GM21717 (cell line): ENCODE data around the gene OXA1L.
"Not testable (repeated sequence)": the region's sequence is repeated elsewhere in the genome, so short reads cannot be mapped to it uniquely, and the experiment has no call there.

Experiments used
- ATAC-seq: cut with Tn5 transposase; IDR thresholded peaks from one replicate; pipeline ENCODE4 v1.9.1; 2021; ENCODE audit warnings: mild to moderate bottlenecking, moderate library complexity; ENCODE audit not compliant: unreplicated experiment

Gene OXA1L

GRCh38 chr14:22766457-22767322 lies at the start of gene OXA1L:
TSS of gene OXA1L (plus strand) at chr14:22766688. CDS start at chr14:22766702, 14 bp downstream.
- ATAC-seq = peak; percentile 72

GRCh38 chr14:22718091-22718490 lies 48.4 kb upstream of the OXA1L start:
- ATAC-seq = no peak

GRCh38 chr14:22721213-22721612 lies 45.3 kb upstream of the OXA1L start:
- ATAC-seq = no peak

- no peak for ATAC-seq
These were observed 42.7 kb upstream of the OXA1L start for GRCh38 chr14:22723815-22724214.

GRCh38 chr14:22724847-22725246 lies 41.6 kb upstream of the OXA1L start:
- ATAC-seq = not testable (repeated sequence)

- not testable (repeated sequence) for ATAC-seq
These were observed 41.1 kb upstream of the OXA1L start for GRCh38 chr14:22725374-22725773.

- no peak for ATAC-seq
These were observed 40.5 kb upstream of the OXA1L start for GRCh38 chr14:22726012-22726411.

- not testable (repeated sequence) for ATAC-seq
These were observed 34.4 kb upstream of the OXA1L start for GRCh38 chr14:22732062-22732461.

GRCh38 chr14:22733829-22734228 lies 32.7 kb upstream of the OXA1L start:
- no peak for ATAC-seq

- no peak for ATAC-seq
These were observed 31.4 kb upstream of the OXA1L start for GRCh38 chr14:22735096-22735495.

GRCh38 chr14:22736384-22736783 lies 30.1 kb upstream of the OXA1L start:
- not testable (repeated sequence) for ATAC-seq

GRCh38 chr14:22737052-22737451 lies 29.4 kb upstream of the OXA1L start:
- peak; percentile 72 for ATAC-seq

GRCh38 chr14:22739423-22739822 lies 27.1 kb upstream of the OXA1L start:
- ATAC-seq = no peak

- ATAC-seq = no peak
These were observed 26.5 kb upstream of the OXA1L start for GRCh38 chr14:22740020-22740419.

GRCh38 chr14:22747769-22748168 lies 18.7 kb upstream of the OXA1L start:
- ATAC-seq = no peak

- ATAC-seq = no peak
These were observed 18.3 kb upstream of the OXA1L start for GRCh38 chr14:22748206-22748605.

GRCh38 chr14:22748631-22749068 lies 17.8 kb upstream of the OXA1L start:
- no peak for ATAC-seq

- ATAC-seq = no peak
These were observed 14.1 kb upstream of the OXA1L start for GRCh38 chr14:22752422-22752821.

- ATAC-seq = no peak
These were observed 12.9 kb upstream of the OXA1L start for GRCh38 chr14:22753586-22753985.

- not testable (repeated sequence) for ATAC-seq
These were observed 8.4 kb upstream of the OXA1L start for GRCh38 chr14:22757972-22758650.

GRCh38 chr14:22761734-22762133 lies 4.8 kb upstream of the OXA1L start:
- ATAC-seq = no peak

GRCh38 chr14:22764382-22764781 lies 2.1 kb upstream of the OXA1L start:
- ATAC-seq = no peak
